HEK293T (cell line): ENCODE measurements around the gene ZNF710.

Experiments
- BHLHE40 ChIP-seq: fragments of 450-650 bp; IDR thresholded peaks from 2 replicates; pipeline ENCODE4 v1.6.1; 2016; ENCODE audit warnings: mild to moderate bottlenecking, moderate library complexity, borderline replicate concordance
- CTBP1 ChIP-seq: fragments of 450-650 bp; IDR thresholded peaks from 2 replicates; pipeline ENCODE4 v1.6.1; 2016; ENCODE audit warnings: borderline replicate concordance
- ELF4 ChIP-seq: fragments of 450-650 bp; IDR thresholded peaks from 2 replicates; pipeline ENCODE4 v1.6.1; 2017; ENCODE audit warnings: antibody characterized with exemption
- FOXA1 ChIP-seq: fragments of 450-650 bp; IDR thresholded peaks from 2 replicates; pipeline ENCODE4 v1.6.1; 2016; ENCODE audit warnings: mild to moderate bottlenecking
- FOXK2 ChIP-seq: fragments of 450-650 bp; IDR thresholded peaks from 2 replicates; pipeline ENCODE4 v1.6.1; 2016; ENCODE audit warnings: mild to moderate bottlenecking
- FOXM1 ChIP-seq: fragments of 450-650 bp; IDR thresholded peaks from 2 replicates; pipeline ENCODE4 v1.6.1; 2017; ENCODE audit warnings: mild to moderate bottlenecking, borderline replicate concordance
- L3MBTL2 ChIP-seq: fragments of 450-650 bp; conservative IDR thresholded peaks from 2 replicates; pipeline ENCODE4 v1.6.1; 2016; ENCODE audit warnings: mild to moderate bottlenecking
- SP1 ChIP-seq: fragments of 450-650 bp; IDR thresholded peaks from 2 replicates; pipeline ENCODE4 v1.6.1; 2017
- SUZ12 ChIP-seq: fragments of 450-650 bp; IDR thresholded peaks from 2 replicates; pipeline ENCODE4 v1.6.1; 2016; ENCODE audit warnings: mild to moderate bottlenecking
- TARDBP ChIP-seq: fragments of 450-650 bp; IDR thresholded peaks from 2 replicates; pipeline ENCODE4 v1.6.1; 2016
- ZNF384 ChIP-seq: fragments of 450-650 bp; IDR thresholded peaks from 2 replicates; pipeline ENCODE4 v1.6.1; 2016

GRCh38 chr15:89999676-90000185, 1.4 kb upstream of the ZNF710 start:
- TF ChIP-seq FOXA1 (no peak), ELF4 (no peak), SP1 (no peak), SUZ12 (no peak), FOXK2 (no peak), FOXM1 (no peak), L3MBTL2 (no peak), BHLHE40 (no peak), TARDBP (no peak), ZNF384 (no peak), CTBP1 (no peak)
